LNCaP clone FGC (cell line): ENCODE results near the gene GCNT3.

Experiments
- DNase-seq: peaks from one replicate; pipeline ENCODE4 v3.0.0-alpha.2; 2011; ENCODE audit warnings: low read depth
- H3K4me3 ChIP-seq: 2 replicates; pipeline ENCODE4 v1.5.1; 2011; ENCODE audit warnings: mild to moderate bottlenecking, low read depth, low read length, control low read depth
- CTCF ChIP-seq: IDR thresholded peaks from 2 replicates; pipeline ENCODE4 v1.5.1; 2012; ENCODE audit warnings: mild to moderate bottlenecking; ENCODE audit not compliant: control insufficient read depth, insufficient read depth; ENCODE audit errors: extremely low read depth

The GCNT3 gene, protein sequence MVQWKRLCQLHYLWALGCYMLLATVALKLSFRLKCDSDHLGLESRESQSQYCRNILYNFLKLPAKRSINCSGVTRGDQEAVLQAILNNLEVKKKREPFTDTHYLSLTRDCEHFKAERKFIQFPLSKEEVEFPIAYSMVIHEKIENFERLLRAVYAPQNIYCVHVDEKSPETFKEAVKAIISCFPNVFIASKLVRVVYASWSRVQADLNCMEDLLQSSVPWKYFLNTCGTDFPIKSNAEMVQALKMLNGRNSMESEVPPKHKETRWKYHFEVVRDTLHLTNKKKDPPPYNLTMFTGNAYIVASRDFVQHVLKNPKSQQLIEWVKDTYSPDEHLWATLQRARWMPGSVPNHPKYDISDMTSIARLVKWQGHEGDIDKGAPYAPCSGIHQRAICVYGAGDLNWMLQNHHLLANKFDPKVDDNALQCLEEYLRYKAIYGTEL

DNA sequence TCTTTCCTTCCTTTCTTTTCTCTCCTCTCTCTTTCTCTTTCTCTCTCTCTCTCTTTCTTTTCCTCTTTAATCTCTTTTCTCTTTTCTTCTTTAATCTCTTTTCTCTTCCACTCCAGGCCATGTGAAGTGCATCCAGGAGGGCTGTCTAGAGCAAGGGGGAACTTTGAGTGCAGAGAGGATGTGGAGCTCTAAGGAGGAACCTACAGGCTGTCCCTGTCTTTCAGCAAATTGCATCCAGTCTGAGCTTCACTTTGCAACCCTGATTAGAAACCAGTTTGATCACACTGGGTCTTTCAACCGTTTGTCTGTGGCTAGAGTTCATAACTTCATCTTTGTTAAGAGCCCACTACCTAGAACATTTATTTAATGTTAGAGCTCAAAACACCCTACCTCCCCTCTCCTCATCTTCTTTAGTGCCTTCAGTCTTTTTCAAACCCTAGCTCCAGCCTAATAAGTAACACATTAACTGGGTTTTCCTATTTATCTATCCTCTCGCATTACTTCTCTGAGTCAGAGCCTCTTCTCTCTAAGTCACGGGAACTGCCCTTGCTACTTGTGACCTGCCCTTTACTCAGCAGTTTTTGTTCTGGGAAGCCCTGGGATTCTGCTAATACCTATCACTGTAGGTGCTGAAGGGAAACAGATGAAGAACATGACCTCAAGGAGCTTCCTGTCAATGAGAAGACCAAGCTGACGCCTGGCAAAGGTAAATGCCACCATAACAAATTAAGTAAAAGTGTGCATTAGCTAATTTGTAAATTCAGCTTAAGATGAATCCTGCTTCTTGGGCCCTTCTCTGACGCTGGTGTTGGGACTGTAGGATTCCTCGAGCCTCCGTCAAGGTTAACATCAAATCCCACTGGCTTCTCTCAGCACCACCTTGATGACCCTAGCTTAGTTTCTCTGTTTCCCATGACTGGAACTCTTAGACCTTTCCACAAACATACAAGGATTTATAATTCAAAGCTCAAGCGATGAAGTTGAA, at the start of gene GCNT3:
Gene GCNT3 (plus strand): TSS at position 508 of the 985 bp plus-strand sequence. CDS start 6,456 bp downstream, outside the sequence.
- no peak within 1 kb of the TSS for H3K4me3 ChIP-seq
- TF ChIP-seq CTCF: no peak
- no peak for DNase-seq

DNA sequence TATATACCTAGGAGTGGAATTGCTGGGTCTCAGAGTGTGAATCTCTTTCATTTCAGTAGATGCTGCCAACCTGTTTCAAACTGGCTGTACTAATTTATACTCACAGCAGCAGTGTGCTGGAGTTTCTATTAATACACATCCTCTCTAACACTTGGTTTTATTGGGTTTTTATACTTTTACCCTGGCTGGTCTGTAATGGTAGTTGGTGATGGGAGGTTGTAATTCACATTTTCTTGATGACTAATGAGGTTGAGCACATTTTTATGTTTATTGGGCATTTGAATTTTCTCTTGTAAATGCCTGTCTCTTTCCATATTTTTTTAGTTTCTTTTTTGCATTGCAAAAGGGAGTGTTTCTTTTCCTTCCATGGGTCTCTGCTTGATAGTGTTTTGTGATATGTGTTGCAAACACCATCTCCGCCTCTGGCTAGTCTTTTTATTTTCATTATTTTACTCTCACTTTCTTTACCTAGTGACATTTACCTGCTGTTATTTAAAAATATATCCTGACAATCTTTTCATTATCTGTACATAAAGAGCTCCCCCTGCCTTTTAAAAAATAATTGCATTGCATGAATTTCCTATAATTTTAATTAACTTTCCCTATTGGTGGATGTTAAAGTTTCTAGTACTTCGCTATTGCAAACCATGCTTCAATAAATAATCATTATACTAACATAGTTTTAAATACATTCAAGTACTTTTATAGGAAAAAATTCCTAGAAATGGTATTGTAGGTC, 49.0 kb upstream of the GCNT3 start:
- no peak for TF ChIP-seq CTCF
- no peak overlapping the region for H3K4me3 ChIP-seq
- no peak for DNase-seq

- no peak overlapping the region for H3K4me3 ChIP-seq
- DNase-seq: no peak
- TF ChIP-seq CTCF: no peak
These were observed 46.3 kb upstream of the GCNT3 start for GRCh38 chr15:59565299-59565698.

GRCh38 chr15:59567324-59567723, 44.3 kb upstream of the GCNT3 start:
- TF ChIP-seq CTCF: no peak
- no peak overlapping the region for H3K4me3 ChIP-seq

DNA sequence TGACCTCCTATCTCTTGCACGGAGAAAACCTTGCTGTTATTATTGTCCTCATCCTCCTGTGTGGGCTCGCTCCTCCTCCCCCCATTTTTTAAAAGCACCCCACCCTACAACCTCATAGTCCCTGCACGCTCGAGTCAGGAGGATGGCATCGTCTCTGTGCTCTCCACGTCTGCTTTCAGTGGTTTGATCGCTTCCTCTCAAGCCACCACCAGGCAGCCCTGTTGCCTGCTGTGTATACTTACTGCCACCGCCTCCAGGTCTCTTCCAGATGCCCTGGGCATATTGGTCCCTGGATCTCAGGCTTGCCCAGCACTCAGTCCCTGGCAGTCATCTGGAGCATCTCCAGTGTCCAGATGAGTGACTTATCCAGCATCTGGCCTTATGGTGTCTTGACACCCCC, 42.1 kb upstream of the GCNT3 start:
- no peak for DNase-seq
- no peak overlapping the region for H3K4me3 ChIP-seq
- TF ChIP-seq CTCF: no peak

More at GRCh38 chr15:59567324-59567723, 44.3 kb upstream of the GCNT3 start:
- DNase-seq: no peak

DNA sequence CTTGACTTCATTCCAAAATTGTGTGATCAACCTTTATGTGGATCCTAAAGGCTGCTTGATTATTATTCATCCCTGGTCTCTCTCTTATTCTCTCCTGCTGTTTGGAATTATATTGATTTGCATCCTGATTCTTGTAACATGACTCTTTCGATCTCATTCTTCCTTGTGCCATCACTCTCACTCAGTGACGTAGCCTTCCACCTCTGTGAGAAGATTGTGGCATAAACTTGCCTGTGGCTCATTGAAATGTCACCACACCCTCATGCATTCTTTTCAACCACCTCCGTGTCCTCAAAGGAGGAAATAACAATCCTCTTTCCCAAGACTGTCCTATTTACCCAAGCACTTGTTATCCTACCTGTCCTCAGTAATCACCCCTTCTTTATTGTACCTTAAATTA, 41.3 kb upstream of the GCNT3 start:
- no peak overlapping the region for H3K4me3 ChIP-seq
- DNase-seq: no peak
- TF ChIP-seq CTCF: no peak
